WTC11 (cell line): ENCODE data around the gene KRTAP12-4. TPM values are rescaled to one million over a fixed set of nuclear protein-coding genes. Genes with fewer than 3 reads are reported as not detected.

Source experiments
- ATAC-seq: fragments of 200-7000 bp; cut with Tn5 transposase; 2 replicates; pipeline ENCODE4 v1.10.0; 2021; ENCODE audit warnings: mild to moderate bottlenecking, moderate library complexity
- CTCF ChIA-PET: fragments of 300-600 bp; sonication (Branson Sonifier 250); formaldehyde crosslinking; loops from one replicate; lab custom pipeline; 2021; ENCODE audit warnings: antibody characterized with exemption; lab: Charles Lee
- POLR2A ChIA-PET: fragments of 350-600 bp; sonication (Branson Sonifier 250); formaldehyde crosslinking; loops from one replicate; lab custom pipeline; 2021; ENCODE audit warnings: antibody characterized with exemption; lab: Charles Lee
- DNase-seq: peaks from one replicate; pipeline ENCODE4 v3.0.0; 2021; ENCODE audit warnings: low spot score
- H3K27ac Mint-ChIP-seq: 2 replicates; pipeline ENCODE4 v1.8.0; 2021; ENCODE audit warnings: mixed read lengths
- H3K27me3 Mint-ChIP-seq: 2 replicates; pipeline ENCODE4 v1.8.0; 2021; ENCODE audit warnings: low read depth, mild to moderate bottlenecking, moderate library complexity, mixed read lengths
- H3K36me3 Mint-ChIP-seq: 2 replicates; pipeline ENCODE4 v1.8.0; 2021; ENCODE audit warnings: mixed read lengths
- H3K4me1 Mint-ChIP-seq: 2 replicates; pipeline ENCODE4 v1.8.0; 2022; ENCODE audit warnings: mixed read lengths
- H3K4me3 Mint-ChIP-seq: 2 replicates; pipeline ENCODE4 v1.8.0; 2021; ENCODE audit warnings: mild to moderate bottlenecking, moderate library complexity, mixed read lengths
- H3K9me3 Mint-ChIP-seq: 2 replicates; pipeline ENCODE4 v1.8.0; 2021; ENCODE audit warnings: mixed read lengths
- AR ChIP-seq: fragments of 250-450 bp; sonication (Bioruptor Pico); IDR thresholded peaks from 2 replicates; pipeline ENCODE4 v1.9.0; 2021; ENCODE audit warnings: mild to moderate bottlenecking
- ARID4B ChIP-seq: sonication (generic); formaldehyde crosslinking; IDR thresholded peaks from 2 replicates; pipeline ENCODE4 v1.8.0; 2023; ENCODE audit warnings: missing genetic modification reagents, mild to moderate bottlenecking, borderline replicate concordance
- CDX4 ChIP-seq: fragments of 250-450 bp; sonication (Bioruptor Pico); IDR thresholded peaks from 2 replicates; pipeline ENCODE4 v1.9.0; 2021; ENCODE audit warnings: moderate library complexity, mild to moderate bottlenecking, inconsistent platforms, borderline replicate concordance
- CREB1 ChIP-seq: sonication (generic); formaldehyde crosslinking; IDR thresholded peaks from 2 replicates; pipeline ENCODE4 v1.8.0; 2023; ENCODE audit warnings: mild to moderate bottlenecking, missing genetic modification reagents
- E2F1 ChIP-seq: sonication (generic); formaldehyde crosslinking; IDR thresholded peaks from 2 replicates; pipeline ENCODE4 v1.8.0; 2022; ENCODE audit warnings: mild to moderate bottlenecking, missing genetic modification reagents
- EMX1 ChIP-seq: fragments of 250-450 bp; sonication (Bioruptor Pico); IDR thresholded peaks from 2 replicates; pipeline ENCODE4 v1.8.0; 2021; ENCODE audit warnings: mild to moderate bottlenecking
- ESRRA ChIP-seq: sonication (generic); formaldehyde crosslinking; IDR thresholded peaks from 2 replicates; pipeline ENCODE4 v1.8.1; 2022; ENCODE audit warnings: mild to moderate bottlenecking, missing genetic modification reagents, borderline replicate concordance
- ETV6 ChIP-seq: sonication (generic); formaldehyde crosslinking; IDR thresholded peaks from 2 replicates; pipeline ENCODE4 v1.8.1; 2022; ENCODE audit warnings: mild to moderate bottlenecking, missing genetic modification reagents
- FOXK1 ChIP-seq: sonication (generic); formaldehyde crosslinking; IDR thresholded peaks from 2 replicates; pipeline ENCODE4 v1.8.0; 2022; ENCODE audit warnings: mild to moderate bottlenecking, moderate library complexity, missing genetic modification reagents
- GABPB1 ChIP-seq: sonication (generic); formaldehyde crosslinking; IDR thresholded peaks from 2 replicates; pipeline ENCODE4 v1.8.1; 2023; ENCODE audit warnings: mild to moderate bottlenecking, missing genetic modification reagents
- HMGXB4 ChIP-seq: sonication (generic); formaldehyde crosslinking; IDR thresholded peaks from 2 replicates; pipeline ENCODE4 v1.8.1; 2023; ENCODE audit warnings: mild to moderate bottlenecking, moderate library complexity, missing genetic modification reagents
- KAT7 ChIP-seq: sonication (generic); formaldehyde crosslinking; IDR thresholded peaks from 2 replicates; pipeline ENCODE4 v1.8.1; 2023; ENCODE audit warnings: missing genetic modification reagents, mild to moderate bottlenecking, borderline replicate concordance
- NFATC4 ChIP-seq: fragments of 250-450 bp; sonication (Bioruptor Pico); IDR thresholded peaks from 2 replicates; pipeline ENCODE4 v1.9.0; 2021; ENCODE audit warnings: mild to moderate bottlenecking
- NR3C1 ChIP-seq: sonication (generic); formaldehyde crosslinking; conservative IDR thresholded peaks from 2 replicates; pipeline ENCODE4 v1.8.1; 2023; ENCODE audit warnings: low read depth, mild to moderate bottlenecking, missing genetic modification reagents
- SMAD4 ChIP-seq: sonication (generic); formaldehyde crosslinking; IDR thresholded peaks from 2 replicates; pipeline ENCODE4 v1.8.0; 2022; ENCODE audit warnings: mild to moderate bottlenecking, missing genetic modification reagents
- TEAD1 ChIP-seq: sonication (generic); formaldehyde crosslinking; IDR thresholded peaks from 2 replicates; pipeline ENCODE4 v1.8.0; 2022; ENCODE audit warnings: mild to moderate bottlenecking, missing genetic modification reagents
- TP53 ChIP-seq: sonication (generic); formaldehyde crosslinking; IDR thresholded peaks from 2 replicates; pipeline ENCODE4 v1.8.1; 2023; ENCODE audit warnings: mild to moderate bottlenecking, missing genetic modification reagents
- ZNF317 ChIP-seq: sonication (generic); formaldehyde crosslinking; IDR thresholded peaks from 2 replicates; pipeline ENCODE4 v1.8.1; 2023; ENCODE audit warnings: low read depth, mild to moderate bottlenecking, moderate library complexity, missing genetic modification reagents, borderline replicate concordance
- ZNF425 ChIP-seq: fragments of 250-450 bp; sonication (Bioruptor Pico); conservative IDR thresholded peaks from 2 replicates; pipeline ENCODE4 v1.9.0; 2021; ENCODE audit warnings: mild to moderate bottlenecking
- total RNA-seq: library from RNA; stranded (reverse); gene quantifications from 3 replicates; pipeline ENCODE4 v1.2.3, GENCODE V29; 2021
- TF ChIP-seq, protein P1 (sequence below): fragments of 250-450 bp; sonication (Bioruptor Pico); IDR thresholded peaks from 2 replicates; pipeline ENCODE4 v1.8.0; 2021; ENCODE audit warnings: mild to moderate bottlenecking

Gene KRTAP12-4
- total RNA-seq, 1 experiment from 2014 or later: not detected

- TF ChIP-seq, protein P1, sequence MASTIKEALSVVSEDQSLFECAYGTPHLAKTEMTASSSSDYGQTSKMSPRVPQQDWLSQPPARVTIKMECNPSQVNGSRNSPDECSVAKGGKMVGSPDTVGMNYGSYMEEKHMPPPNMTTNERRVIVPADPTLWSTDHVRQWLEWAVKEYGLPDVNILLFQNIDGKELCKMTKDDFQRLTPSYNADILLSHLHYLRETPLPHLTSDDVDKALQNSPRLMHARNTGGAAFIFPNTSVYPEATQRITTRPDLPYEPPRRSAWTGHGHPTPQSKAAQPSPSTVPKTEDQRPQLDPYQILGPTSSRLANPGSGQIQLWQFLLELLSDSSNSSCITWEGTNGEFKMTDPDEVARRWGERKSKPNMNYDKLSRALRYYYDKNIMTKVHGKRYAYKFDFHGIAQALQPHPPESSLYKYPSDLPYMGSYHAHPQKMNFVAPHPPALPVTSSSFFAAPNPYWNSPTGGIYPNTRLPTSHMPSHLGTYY (CRISPR knock-in tag): no peak
- TF ChIP-seq E2F1 (CRISPR knock-in tag) (no peak), KAT7 (no peak), NR3C1 (CRISPR knock-in tag) (no peak), CREB1 (no peak), AR (CRISPR knock-in tag) (no peak)
- TF ChIP-seq, all 79 proteins: peak for 0
These were observed 5.7 kb downstream of the KRTAP12-4 start (continued) for GRCh38 chr21:44648557-44649311.

DNA sequence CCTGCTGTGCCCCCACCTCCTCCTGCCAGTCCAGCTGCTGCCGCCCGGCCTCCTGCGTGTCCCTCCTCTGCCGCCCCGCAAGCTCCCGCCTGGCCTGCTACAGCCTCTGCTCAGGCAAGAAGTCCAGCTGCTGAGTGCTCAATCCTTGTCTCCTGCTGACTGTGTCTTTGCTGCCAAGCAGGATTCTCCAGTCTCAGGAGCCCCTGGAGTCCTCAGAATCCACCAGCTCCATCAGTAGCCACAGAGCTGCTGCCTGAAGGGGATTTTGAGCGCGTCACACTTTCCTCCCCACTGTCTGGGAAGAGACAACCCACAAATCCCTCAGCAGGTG lies 7.3 kb downstream of the KRTAP12-4 start:
- no peak overlapping the region for H3K4me3 Mint-ChIP-seq
- CTCF ChIA-PET: interaction anchor here (0.6 to 2.0 kb wide), 4 partner anchors 20 to 157 kb away, joined by 3 to 4 read pairs (median 3); no protein-coding TSS in a partner anchor
- H3K36me3 Mint-ChIP-seq: peaks cover 16% of the 10 kb centered on the region
- POLR2A ChIA-PET: no interaction called here
- H3K27me3 Mint-ChIP-seq: peaks cover 4% of the 10 kb centered on the region; the same call in 1 of the 2 replicates
- peaks cover 10% of the 10 kb centered on the region for H3K4me1 Mint-ChIP-seq
- DNase-seq (no peak), ATAC-seq (no peak; the same call in 1 of the 2 replicates)
- H3K9me3 Mint-ChIP-seq: peaks cover 18% of the 10 kb centered on the region
- no peak overlapping the region for H3K27ac Mint-ChIP-seq
- no peak for TF ChIP-seq FOXK1 (CRISPR knock-in tag)
- no peak for TF ChIP-seq TP53
- no peak for TF ChIP-seq GABPB1
- TF ChIP-seq NFATC4 (CRISPR knock-in tag): no peak
- no peak for TF ChIP-seq ZNF317
- TF ChIP-seq, protein P1 (CRISPR knock-in tag): no peak
- TF ChIP-seq ETV6 (CRISPR knock-in tag): no peak
- TF ChIP-seq HMGXB4 (CRISPR knock-in tag): no peak
- no peak for TF ChIP-seq ESRRA (CRISPR knock-in tag)
- no peak for TF ChIP-seq CDX4 (CRISPR knock-in tag)
- no peak for TF ChIP-seq EMX1
- TF ChIP-seq SMAD4: no peak
- TF ChIP-seq ARID4B (CRISPR knock-in tag): no peak
- no peak for TF ChIP-seq ZNF425 (CRISPR knock-in tag)
- TF ChIP-seq TEAD1: no peak
